Measurements from ENCODE around the gene OSBP. TPM values are rescaled to one million over a fixed set of nuclear protein-coding genes. Genes with fewer than 3 reads are reported as not detected.

The OSBP gene
- total and polyA plus RNA-seq, 9 of the 15 experiments (the other 6 are each of a cell fraction or from before 2014, with no cell fraction given): 11.7 to 49.0 (median 28.7) TPM

GRCh38 chr11:59616396-59616982, 915 bp upstream of the OSBP start (continued):
- no peak for TF ChIP-seq ELF1 (tag; IDR thresholded peaks at IDR 0.05)
- TF ChIP-seq MTA3 (IDR thresholded peaks at IDR 0.05; ENCODE audit: borderline replicate concordance): 0 out of 2 replicates have a peak, but pooled peaks have one; percentile 15
- TF ChIP-seq ZNF384 (IDR thresholded peaks at IDR 0.05; ENCODE audit: low read depth, low read length): peak; percentile 79
- no peak for TF ChIP-seq CHD7 (IDR thresholded peaks at IDR 0.05; ENCODE audit: low read depth, low read length)
- TF ChIP-seq THRAP3 (IDR thresholded peaks at IDR 0.05; ENCODE audit: borderline replicate concordance): no peak
- peak; percentile 80 for TF ChIP-seq EGR1 (conservative IDR thresholded peaks at IDR 0.05)
- peak; percentile 7; the same call in 1 of the 2 replicates for TF ChIP-seq RB1 (IDR thresholded peaks at IDR 0.05; ENCODE audit: low read depth)
- TF ChIP-seq MYC (IDR thresholded peaks at IDR 0.05; ENCODE audit: low read depth, low read length): no peak; the same call in 1 of the 2 replicates
- TF ChIP-seq MYC (CRISPR knock-in tag; IDR thresholded peaks at IDR 0.05; ENCODE audit: borderline replicate concordance, low read depth): no peak
- no peak for TF ChIP-seq ZNF24 (IDR thresholded peaks at IDR 0.05)
- 0 out of 2 replicates have a peak, but pooled peaks have one; percentile 29 for TF ChIP-seq POLR2AphosphoS5 (IDR thresholded peaks at IDR 0.05; ENCODE audit: control insufficient read depth, insufficient read depth, low read depth, low read length)
- no peak for TF ChIP-seq HINFP (tag; conservative IDR thresholded peaks at IDR 0.05; ENCODE audit: low read depth)
- no peak for TF ChIP-seq ZFPM2 (CRISPR knock-in tag; IDR thresholded peaks at IDR 0.05)

Data from K562 (cell line).